ENCODE results near the gene BMPR1A. TPM values are rescaled to one million over a fixed set of nuclear protein-coding genes. Genes with fewer than 3 reads are reported as not detected.

Gene BMPR1A
- total RNA-seq, 2 donors from 2014 or later = 3.5 to 14.6 TPM

DNA sequence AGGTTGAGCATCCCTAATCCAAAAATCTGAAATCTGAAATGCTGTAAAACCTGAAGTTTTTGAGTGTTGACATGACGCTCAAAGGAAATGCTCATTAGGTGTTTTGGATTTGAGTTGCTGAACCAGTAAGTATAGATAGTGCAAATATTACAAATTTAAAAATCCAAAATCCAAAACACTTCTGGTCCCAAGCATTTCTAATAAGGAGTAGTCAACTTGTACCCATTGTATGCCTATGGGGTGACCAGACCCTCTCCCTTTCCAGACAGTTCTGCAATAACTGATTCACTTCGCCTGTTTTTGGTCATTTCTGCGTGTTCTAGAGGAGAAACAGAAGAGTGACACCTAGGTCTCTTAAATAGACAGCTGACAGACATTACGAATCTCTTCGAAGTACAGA lies 110.7 kb downstream of the BMPR1A start:
- Mint-ChIP-seq H3K9me3 (no peaks in the 10 kb centered on the region), H3K27ac (no peak overlapping the region), H3K36me3 (no peaks in the 10 kb centered on the region)
- ATAC-seq = no peak
- DNase-seq (ENCODE audit: low spot score in 2 of 2) = no peak

DNA sequence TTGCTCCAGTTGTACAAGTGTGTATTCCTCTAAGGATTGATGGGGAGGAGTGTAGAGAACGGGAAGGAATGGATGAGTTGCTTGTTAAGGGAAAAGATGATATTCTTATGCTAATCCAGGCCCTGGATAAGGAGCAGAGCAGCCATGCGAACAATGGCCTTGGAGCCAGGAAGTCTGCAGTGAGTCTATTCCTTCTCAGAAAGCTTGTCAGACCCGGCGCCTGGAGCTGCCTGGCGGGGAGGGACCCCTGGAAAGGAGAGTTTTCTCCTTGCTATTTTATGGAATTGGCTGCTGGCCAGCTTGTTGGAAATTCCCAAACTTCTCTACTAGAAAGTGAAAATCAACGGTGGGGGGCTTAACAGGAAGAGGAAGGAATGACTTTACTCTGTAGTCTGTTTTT lies 111.9 kb downstream of the BMPR1A start:
- Mint-ChIP-seq H3K9me3 (no peaks in the 10 kb centered on the region), H3K27ac (no peak overlapping the region), H3K36me3 (no peaks in the 10 kb centered on the region)
- no peak for ATAC-seq
- DNase-seq (ENCODE audit: low spot score in 2 of 2) = no peak

DNA sequence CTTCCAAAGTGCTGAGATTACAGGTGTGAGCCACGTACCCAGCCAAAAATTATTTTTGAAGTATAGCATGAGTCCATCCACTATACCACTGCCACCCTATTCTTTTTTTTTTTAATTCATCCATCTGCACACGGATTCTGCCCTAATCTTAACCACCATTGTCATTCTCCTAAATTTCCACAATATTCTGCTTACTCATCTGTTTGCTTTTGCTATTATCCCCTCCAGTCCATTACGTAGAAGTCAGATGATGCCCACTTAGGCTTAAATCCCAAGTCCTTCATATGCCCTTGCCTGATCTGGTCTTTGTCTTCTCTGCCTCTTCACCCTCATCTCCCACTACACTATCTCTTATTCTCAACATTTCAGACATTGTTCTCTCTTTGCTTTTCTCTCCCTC lies 114.3 kb downstream of the BMPR1A start:
- Mint-ChIP-seq H3K9me3 (no peaks in the 10 kb centered on the region), H3K27ac (peak overlapping the region in 1 of 2 donors; percentile 17), H3K36me3 (no peaks in the 10 kb centered on the region)
- no peak for ATAC-seq
- DNase-seq (ENCODE audit: low spot score in 2 of 2) = no peak

DNA sequence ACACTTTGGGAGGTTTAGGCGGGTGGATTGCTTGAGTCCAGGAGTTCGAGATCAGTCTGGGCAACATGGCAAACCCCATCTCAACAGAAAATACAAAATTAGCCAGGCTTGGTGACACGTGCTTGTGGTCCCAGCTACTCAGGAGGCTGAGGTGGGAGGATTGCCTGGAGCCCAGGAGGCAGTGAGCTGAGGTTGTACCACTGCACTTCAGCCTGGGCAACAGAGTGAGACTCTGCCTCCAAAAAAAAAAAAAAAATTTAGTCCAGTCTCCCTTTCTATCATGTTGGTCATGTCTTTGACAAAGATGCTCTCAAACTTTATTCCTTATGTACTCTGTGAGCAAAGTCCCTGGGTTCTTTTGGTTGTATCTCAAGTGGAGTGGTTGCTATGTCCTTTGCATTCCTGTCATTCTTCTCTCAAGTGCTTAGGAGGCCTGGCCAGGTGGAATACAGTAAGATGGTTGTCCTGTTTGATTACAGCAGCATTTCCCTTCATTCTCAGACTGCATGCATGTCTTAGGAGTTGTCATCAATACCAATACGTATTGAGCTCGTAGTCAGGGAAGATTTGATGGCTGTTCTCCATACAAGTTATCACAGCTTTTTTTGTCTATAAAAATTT lies 115.3 kb downstream of the BMPR1A start:
- H3K9me3 Mint-ChIP-seq = no peaks in the 10 kb centered on the region
- H3K27ac Mint-ChIP-seq = no peak overlapping the region

DNA sequence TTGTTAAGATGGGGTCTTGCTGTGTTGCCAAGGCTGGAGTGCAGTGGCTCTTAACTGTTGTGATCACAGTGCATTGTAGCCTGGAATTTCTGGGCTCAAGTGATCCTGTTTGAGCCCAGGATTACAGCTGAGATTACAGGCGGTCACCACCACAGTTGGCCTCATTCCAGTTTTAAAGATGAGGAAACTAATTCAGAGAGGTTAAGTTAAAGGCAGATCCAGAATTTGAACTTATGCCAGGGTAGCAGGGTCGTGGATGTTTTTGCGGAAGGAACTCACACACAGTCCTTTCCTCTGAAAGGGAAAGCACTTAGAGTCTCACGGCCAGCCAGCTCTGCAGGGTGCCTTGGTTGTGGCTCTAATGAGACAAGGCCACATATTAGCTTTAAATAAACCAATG lies 116.3 kb downstream of the BMPR1A start:
- ATAC-seq = no peak
- DNase-seq (ENCODE audit: low spot score in 2 of 2) = no peak
- H3K27ac Mint-ChIP-seq = no peak overlapping the region

More for the DNA sequence above, 115.3 kb downstream of the BMPR1A start:
- H3K36me3 Mint-ChIP-seq = no peaks in the 10 kb centered on the region
- DNase-seq (ENCODE audit: low spot score in 2 of 2) (no peak), ATAC-seq (no peak)

DNA sequence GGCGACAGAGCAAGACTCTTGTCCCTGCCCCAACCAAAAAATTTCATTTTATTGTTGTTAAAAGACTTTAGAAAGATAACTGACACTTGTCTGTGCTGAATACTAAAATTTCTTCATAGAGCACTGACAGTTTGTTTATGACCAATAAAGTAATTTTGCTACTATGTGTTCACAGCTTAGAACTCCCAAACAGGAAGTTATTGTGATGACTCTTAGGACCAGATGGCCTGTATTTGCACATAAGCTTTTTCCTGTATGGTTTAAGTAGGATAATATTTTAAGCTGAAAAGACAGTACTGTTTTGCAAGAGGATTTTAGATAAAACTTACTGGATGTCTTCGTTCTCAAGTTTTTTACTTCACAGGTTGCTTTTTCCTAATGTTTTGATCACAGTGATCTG lies 120.3 kb downstream of the BMPR1A start:
- ATAC-seq = peak in 1 of 2 donors; percentile 62
- H3K27ac Mint-ChIP-seq = no peak overlapping the region

More for the DNA sequence above, 116.3 kb downstream of the BMPR1A start:
- Mint-ChIP-seq H3K9me3 (no peaks in the 10 kb centered on the region), H3K36me3 (no peaks in the 10 kb centered on the region)

DNA sequence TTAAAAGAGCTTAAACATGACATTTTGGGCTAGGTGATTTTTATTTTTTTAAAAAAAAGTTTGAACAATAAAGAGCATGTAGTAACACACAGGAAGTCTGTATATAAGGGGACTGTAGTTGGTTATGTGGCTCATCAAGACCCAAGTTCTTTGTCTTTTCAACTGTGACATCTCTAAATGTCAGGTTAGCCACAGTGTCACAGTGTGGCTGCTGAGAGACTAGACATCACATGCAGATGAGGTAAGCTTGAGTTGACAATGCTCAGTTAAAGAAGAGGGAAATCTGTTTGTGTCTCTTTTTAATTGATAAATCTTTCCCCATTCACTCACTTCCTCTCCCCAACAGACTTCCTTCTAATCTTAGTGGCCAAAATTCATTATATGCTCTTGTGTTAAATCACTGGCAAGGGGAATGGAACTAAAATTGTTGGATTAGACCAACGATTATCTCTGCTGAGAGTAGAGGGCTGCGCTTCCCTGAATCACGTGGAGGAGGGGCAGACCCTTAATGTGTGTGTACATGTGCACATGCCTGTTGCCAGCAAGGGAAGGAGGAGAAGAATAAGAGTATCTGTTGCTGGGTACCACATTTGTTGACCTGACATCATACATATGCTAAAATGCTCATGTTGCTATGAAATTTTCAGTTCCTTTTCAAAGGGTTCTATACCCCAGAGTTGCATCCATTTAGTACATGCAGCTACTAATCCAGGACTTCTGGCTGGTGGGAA lies 122.7 kb downstream of the BMPR1A start:
- DNase-seq (ENCODE audit: low spot score in 2 of 2) = no peak
- Mint-ChIP-seq H3K27ac (no peak overlapping the region), H3K36me3 (no peaks in the 10 kb centered on the region), H3K9me3 (no peaks in the 10 kb centered on the region)
- peak in 1 of 2 donors; percentile 40 for ATAC-seq

More for the DNA sequence above, 120.3 kb downstream of the BMPR1A start:
- no peaks in the 10 kb centered on the region for H3K36me3 Mint-ChIP-seq
- H3K9me3 Mint-ChIP-seq = no peaks in the 10 kb centered on the region
- no peak for DNase-seq (ENCODE audit: low spot score in 2 of 2)

DNA sequence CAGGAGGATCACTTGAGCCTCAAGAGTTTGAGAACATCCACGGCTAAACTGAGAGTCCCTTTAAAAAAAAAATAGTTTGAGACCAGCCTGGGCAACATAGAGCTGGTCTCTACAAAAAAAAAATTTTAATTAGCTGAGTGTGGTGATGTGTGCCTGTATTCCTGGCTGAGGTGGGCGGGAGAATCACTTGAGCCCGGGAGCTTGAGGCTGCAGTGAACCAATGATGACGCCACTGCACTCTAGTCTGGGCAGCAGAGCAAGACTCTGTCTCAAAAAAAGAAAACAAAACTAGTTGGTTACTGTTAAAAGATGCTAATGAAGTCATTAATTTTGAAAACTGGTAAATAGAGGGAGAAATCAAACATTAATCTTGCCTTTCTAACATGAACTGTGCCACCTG lies 124.6 kb downstream of the BMPR1A start:
- ATAC-seq = no peak
- no peak for DNase-seq (ENCODE audit: low spot score in 2 of 2)
- Mint-ChIP-seq H3K36me3 (no peaks in the 10 kb centered on the region), H3K27ac (no peak overlapping the region), H3K9me3 (no peaks in the 10 kb centered on the region)

DNA sequence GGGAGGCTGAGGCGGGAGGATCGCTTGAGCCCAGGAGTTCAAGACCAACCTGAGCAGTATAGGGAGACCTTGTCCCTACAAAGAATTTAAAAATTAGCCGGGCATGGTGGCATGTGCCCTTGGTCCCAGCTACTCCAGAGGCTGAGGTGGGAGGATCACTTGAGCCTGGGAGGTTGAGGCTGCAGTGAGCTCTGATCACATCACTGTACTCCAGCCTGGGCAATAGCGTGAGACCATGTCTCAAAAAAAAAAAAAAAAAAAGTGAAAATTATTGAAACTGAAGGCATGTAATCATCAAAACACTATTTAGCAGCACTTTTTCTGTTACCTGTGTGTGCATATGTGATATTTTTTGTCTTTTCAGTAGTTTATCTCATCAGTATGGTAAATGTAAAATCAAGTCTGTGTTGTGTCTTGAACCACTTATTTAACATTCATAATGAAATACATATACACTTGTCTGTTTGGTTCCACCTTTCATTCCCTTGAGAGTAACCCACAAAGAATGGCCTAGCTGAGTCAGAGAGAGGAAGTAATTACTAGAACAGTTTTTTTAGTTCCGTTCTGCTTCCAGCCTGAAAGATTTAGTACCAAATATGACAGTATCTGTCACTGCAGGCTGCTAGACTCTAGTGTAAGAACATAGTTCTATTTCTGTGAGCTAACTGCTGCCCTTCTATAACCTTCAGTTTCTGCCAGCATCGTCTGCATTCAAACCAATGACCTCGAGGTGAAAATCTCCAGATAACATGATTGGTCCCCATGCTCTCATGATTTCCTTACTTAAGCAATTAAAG lies 132.4 kb downstream of the BMPR1A start:
- Mint-ChIP-seq H3K36me3 (no peaks in the 10 kb centered on the region), H3K27ac (peak overlapping the region in 1 of 2 donors; percentile 39), H3K9me3 (no peaks in the 10 kb centered on the region)
- DNase-seq (ENCODE audit: low spot score in 2 of 2) = peak in 1 of 2 donors; percentile 20
- ATAC-seq = peak; percentile 86 to 97

DNA sequence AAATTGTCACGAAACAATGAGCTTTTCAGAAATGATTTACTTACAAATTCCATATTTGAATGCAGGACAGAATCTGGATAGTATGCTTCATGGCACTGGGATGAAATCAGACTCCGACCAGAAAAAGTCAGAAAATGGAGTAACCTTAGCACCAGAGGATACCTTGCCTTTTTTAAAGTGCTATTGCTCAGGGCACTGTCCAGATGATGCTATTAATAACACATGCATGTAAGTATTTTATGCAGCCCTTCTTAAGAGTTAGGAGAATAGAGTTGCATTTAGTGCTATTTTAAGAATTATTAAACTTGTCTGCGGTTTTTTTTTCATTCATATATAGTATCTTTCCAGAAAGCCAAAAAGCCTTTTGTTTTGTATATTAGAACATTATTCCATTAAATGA lies 133.6 kb downstream of the BMPR1A start:
- no peak for ATAC-seq
- Mint-ChIP-seq H3K27ac (no peak overlapping the region), H3K36me3 (no peaks in the 10 kb centered on the region), H3K9me3 (no peaks in the 10 kb centered on the region)
- no peak for DNase-seq (ENCODE audit: low spot score in 2 of 2)

DNA sequence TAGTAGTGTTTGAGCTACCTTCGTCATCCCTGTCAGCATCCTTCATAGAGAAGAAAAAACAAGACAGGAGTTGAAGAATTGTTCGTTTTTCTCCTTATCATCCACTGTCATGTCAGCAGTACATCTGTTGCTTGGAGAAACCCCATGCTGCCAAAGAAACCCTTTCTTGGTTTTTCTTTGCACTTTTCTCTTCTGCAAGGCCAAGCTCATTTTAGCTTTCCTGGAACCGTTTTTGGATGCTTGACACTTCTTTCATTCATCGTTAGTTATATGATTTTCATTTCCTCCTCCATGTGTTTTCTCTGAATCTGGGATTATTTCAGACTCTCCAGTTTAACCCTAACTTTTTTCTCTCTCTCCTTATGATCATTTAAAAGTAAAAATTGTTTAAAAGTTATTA lies 142.1 kb downstream of the BMPR1A start:
- Mint-ChIP-seq H3K27ac (no peak overlapping the region), H3K9me3 (no peaks in the 10 kb centered on the region), H3K36me3 (no peaks in the 10 kb centered on the region)
- ATAC-seq = no peak
- no peak for DNase-seq (ENCODE audit: low spot score in 2 of 2)

DNA sequence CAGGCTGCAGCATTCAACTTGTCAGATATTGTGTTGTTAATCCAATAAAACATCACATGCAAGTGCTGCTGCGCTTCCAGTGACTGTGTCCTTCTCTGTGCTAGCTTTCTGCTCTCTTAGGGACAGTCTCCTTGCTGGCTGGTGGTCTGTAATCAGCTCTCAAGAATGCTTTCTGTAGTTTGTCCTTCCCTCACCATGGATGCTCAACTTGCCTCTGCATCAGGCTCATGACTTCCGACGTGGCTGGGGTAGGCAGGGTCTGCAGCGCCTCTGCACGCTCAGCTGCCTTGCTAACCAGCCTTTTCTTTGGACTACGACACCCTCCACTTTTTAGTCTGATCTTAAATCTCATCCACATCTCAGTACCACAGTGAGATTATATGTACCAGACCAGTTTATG lies 142.7 kb downstream of the BMPR1A start:
- no peak for DNase-seq (ENCODE audit: low spot score in 2 of 2)

DNA sequence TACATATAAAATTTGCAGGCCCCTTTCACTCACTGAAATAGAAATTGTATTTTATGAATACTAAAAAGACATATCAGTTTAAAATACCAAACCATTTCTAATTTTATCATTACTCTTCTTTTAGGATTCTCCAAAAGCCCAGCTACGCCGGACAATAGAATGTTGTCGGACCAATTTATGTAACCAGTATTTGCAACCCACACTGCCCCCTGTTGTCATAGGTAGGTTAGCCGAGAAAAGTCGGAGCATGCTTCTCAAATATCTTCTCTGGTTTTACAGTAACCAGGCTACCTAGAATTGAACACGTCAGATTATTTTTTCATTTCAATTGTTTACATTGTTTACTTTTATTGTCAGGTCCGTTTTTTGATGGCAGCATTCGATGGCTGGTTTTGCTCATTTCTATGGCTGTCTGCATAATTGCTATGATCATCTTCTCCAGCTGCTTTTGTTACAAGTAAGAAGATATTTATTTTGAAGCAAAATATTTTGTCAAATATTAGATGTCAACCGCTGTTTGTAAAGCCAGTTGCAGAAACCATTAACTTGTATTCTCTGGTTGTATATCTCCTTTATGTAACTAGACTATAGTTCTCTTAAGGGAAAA lies 143.4 kb downstream of the BMPR1A start:
- H3K36me3 Mint-ChIP-seq = no peaks in the 10 kb centered on the region
- H3K27ac Mint-ChIP-seq = no peak overlapping the region
- peak in 1 of 2 donors; percentile 45 for DNase-seq (ENCODE audit: low spot score in 2 of 2)
- peak in 1 of 2 donors; percentile 46 for ATAC-seq
- no peaks in the 10 kb centered on the region for H3K9me3 Mint-ChIP-seq

More for the DNA sequence above, 142.7 kb downstream of the BMPR1A start:
- Mint-ChIP-seq H3K9me3 (no peaks in the 10 kb centered on the region), H3K27ac (no peak overlapping the region), H3K36me3 (no peaks in the 10 kb centered on the region)
- ATAC-seq = no peak

DNA sequence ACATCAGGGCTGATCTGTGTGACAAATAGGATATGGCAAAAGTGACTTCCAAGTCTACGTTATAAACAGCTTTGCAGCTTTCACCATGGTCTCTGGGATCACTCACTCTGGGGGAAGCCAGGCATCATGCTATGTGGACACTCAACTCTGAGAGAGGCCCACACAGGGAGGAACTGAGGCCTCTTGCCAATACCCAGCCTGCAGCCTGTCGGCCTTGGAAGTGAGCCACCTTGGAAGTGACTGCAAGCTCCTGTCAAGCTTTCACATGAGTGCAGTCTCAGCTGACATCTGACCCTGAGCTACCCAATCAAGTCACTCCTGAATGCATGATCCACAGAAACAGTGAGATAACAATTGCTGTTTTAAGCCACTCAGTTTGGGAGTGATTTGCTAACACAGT lies 144.5 kb downstream of the BMPR1A start:
- ATAC-seq (no peak), DNase-seq (ENCODE audit: low spot score in 2 of 2) (no peak)
- Mint-ChIP-seq H3K36me3 (peaks cover 3 to 6% of the 10 kb centered on the region in 2 donors), H3K9me3 (no peaks in the 10 kb centered on the region), H3K27ac (no peak overlapping the region)

DNA sequence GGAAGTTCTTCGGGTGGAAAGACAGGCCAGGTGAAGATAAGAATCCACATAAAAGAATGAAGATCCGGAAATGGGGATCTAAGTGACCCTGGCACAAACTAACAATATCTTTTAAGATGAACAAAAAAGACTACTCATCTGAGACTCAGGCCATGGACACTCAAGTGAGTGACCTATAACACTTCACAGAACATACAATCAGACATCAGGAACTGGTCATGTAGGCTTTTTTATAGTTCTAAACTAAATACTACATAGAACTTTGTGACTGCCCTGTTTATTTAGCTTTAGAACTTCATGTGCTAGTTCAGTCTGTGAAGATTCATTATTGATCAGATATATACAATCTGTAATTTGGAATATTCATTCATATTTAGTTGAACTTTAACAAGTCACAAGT lies 148.2 kb downstream of the BMPR1A start:
- Mint-ChIP-seq H3K36me3 (peaks cover 14 to 17% of the 10 kb centered on the region in 2 donors), H3K27ac (no peak overlapping the region), H3K9me3 (peaks cover 4 to 6% of the 10 kb centered on the region in 2 donors)
- no peak for DNase-seq (ENCODE audit: low spot score in 2 of 2)
- ATAC-seq = no peak

DNA sequence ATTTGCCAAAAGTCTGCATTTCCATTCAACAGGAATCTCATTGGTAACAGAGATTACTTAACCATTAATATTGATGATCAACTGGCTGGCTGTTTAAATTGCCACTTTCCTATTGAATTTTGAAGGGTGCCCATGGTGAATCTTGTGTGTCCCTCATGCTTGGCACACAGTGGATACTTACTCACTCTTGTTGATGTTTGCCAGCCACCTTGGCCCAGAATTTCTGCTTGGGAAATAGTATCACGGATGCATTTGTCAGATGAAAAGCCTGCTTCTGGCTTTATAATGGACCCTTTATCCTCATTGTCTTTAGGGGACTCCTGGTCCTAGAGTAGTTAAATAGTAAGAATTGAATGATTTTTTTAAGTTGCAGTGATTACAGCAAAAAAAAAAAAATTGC lies 149.0 kb downstream of the BMPR1A start:
- peaks cover 14 to 17% of the 10 kb centered on the region in 2 donors for H3K36me3 Mint-ChIP-seq
- H3K9me3 Mint-ChIP-seq = peaks cover 4 to 6% of the 10 kb centered on the region in 2 donors
- no peak overlapping the region for H3K27ac Mint-ChIP-seq
- DNase-seq (ENCODE audit: low spot score in 2 of 2) = no peak
- ATAC-seq = no peak

DNA sequence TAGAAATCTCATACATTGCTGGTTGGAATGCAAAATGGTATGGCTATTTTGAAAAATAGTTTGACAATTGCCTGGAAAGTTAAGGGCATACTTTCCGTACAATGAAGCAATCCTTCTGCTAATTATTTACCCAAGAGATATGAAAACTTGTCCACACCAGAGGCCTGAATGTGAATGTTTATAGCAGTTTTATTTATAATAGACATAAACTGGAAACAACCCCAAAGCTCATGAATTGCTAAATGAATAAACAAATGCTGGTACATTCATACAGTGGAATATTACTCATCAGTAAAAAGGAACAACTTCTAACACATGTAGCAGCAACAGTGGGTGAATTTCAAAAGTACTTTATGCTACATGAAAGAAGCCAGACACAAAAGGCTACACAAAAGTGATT lies 158.3 kb downstream of the BMPR1A start:
- no peak overlapping the region for H3K27ac Mint-ChIP-seq
- no peaks in the 10 kb centered on the region for H3K36me3 Mint-ChIP-seq
- no peak for DNase-seq (ENCODE audit: low spot score in 2 of 2)
- no peaks in the 10 kb centered on the region for H3K9me3 Mint-ChIP-seq
- ATAC-seq = no peak
